HG03159 (cell line): ENCODE results near the gene FAM25C.
"Not testable (repeated sequence)": the region's sequence is repeated elsewhere in the genome, so short reads cannot be mapped to it uniquely, and the experiment has no call there.

Experiments used
- ATAC-seq: cut with Tn5 transposase; IDR thresholded peaks from one replicate; pipeline ENCODE4 v1.9.1; 2021; ENCODE audit warnings: mild to moderate bottlenecking, moderate library complexity; ENCODE audit not compliant: unreplicated experiment

FAM25C gene

DNA sequence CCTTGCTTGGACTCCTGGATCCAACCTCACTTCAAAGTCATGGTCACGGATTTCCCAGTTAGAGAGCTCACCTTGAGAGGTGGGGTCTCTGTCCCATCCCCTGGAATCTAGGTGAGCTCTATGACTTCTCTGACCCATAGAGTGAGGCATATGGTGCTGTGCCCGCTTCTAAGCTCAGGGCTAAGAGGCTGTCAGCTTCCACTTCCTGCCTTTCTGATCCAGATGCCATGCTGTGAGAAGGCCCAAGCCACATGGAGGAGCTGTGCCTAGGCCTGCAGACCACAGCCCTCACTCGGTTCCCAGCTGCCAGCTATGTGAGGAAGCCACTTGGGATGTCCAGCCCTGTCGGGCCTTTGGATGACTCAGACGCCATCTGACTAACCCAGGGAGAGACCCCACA is 39.9 kb downstream of the FAM25C start:
- not testable (repeated sequence) for ATAC-seq

DNA sequence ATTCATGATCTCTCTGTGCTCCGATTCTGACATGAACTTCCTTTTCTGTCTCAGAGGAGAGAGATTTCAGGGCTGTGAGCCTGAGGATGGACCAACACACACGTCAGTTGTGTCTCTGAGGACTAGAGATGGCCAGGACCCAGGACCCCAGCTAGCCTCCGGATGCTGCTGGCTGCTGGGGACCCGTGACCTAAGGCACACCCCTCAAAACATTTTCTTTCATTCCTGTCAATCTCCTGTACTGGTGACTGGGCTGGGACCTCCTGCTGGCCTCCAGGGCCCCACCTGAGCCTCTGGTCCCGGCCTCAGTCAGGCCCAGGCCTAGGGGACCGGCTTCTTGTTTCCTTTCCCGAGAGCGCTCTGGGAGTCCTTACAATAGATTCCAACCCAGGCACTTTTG is 42.4 kb downstream of the FAM25C start:
- not testable (repeated sequence) for ATAC-seq

DNA sequence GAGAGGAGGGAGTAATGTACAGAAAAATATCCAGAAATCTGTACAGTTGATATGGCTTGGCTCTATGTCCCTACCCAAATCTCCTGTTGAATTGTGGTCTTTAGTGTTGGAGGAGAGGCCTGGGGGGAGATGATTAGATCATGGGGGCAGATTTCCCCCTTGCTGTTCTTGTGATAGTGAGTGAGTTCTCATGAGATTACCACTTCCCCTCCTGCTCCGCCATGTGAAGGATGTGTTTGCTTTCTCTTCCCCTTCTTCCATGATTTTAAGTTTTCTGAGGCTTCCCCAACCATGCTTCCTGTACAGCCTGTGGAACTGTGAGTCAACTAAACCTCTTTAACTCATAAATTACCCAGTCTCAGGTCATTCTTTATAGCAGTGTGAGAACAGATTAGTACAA is 52.2 kb downstream of the FAM25C start:
- ATAC-seq = not testable (repeated sequence)
